Hepatocyte (in vitro differentiated cells): ENCODE data around the gene DAB1.

Experiments used
- EZH2 ChIP-seq: fragments of 200-600 bp; sonication (generic); IDR thresholded peaks from 2 replicates; pipeline ENCODE4 v1.6.1; 2016; ENCODE audit warnings: antibody characterized with exemption, mild to moderate bottlenecking, borderline replicate concordance
- EZH2phosphoT487 ChIP-seq: fragments of 200-600 bp; sonication (generic); IDR thresholded peaks from one replicate; pipeline ENCODE4 v1.6.1; 2018; ENCODE audit warnings: antibody characterized with exemption, mild to moderate bottlenecking, low read depth, moderate library complexity; ENCODE audit not compliant: unreplicated experiment, severe bottlenecking
- TF ChIP-seq, protein P1 (sequence below): fragments of 200-600 bp; sonication (generic); IDR thresholded peaks from 2 replicates; pipeline ENCODE4 v1.5.1; 2016; ENCODE audit warnings: antibody characterized with exemption, mild to moderate bottlenecking; ENCODE audit not compliant: poor library complexity

DNA sequence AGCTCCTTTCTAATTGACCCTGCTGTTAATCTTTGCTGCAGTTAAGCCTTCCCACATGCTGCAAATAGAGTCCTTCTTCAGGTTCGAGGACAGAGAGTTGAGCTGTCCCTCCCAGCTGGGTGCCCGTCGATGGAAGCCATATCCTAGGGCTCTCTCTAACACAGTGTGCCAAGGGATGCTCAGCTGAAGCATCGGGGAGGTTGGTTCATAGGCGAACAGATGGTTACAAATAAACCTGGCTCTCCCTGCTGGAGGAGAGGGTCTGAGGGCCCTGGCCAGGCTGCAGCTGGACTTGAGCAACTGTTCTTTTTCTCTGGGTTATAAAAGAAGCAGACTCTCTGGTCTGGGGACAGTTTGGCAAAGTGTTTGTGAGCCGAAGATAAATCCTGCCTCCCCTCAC is 337.7 kb downstream of the DAB1 start:
- TF ChIP-seq EZH2 (no peak), EZH2phosphoT487 (no peak)
- TF ChIP-seq, protein P1, sequence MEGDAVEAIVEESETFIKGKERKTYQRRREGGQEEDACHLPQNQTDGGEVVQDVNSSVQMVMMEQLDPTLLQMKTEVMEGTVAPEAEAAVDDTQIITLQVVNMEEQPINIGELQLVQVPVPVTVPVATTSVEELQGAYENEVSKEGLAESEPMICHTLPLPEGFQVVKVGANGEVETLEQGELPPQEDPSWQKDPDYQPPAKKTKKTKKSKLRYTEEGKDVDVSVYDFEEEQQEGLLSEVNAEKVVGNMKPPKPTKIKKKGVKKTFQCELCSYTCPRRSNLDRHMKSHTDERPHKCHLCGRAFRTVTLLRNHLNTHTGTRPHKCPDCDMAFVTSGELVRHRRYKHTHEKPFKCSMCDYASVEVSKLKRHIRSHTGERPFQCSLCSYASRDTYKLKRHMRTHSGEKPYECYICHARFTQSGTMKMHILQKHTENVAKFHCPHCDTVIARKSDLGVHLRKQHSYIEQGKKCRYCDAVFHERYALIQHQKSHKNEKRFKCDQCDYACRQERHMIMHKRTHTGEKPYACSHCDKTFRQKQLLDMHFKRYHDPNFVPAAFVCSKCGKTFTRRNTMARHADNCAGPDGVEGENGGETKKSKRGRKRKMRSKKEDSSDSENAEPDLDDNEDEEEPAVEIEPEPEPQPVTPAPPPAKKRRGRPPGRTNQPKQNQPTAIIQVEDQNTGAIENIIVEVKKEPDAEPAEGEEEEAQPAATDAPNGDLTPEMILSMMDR = no peak
